ENCODE results near the gene ATP6V1C2. TPM values are rescaled to one million over a fixed set of nuclear protein-coding genes. Genes with fewer than 3 reads are reported as not detected.

Gene ATP6V1C2
- total RNA-seq, 1 donor from 2014 or later: not detected

DNA sequence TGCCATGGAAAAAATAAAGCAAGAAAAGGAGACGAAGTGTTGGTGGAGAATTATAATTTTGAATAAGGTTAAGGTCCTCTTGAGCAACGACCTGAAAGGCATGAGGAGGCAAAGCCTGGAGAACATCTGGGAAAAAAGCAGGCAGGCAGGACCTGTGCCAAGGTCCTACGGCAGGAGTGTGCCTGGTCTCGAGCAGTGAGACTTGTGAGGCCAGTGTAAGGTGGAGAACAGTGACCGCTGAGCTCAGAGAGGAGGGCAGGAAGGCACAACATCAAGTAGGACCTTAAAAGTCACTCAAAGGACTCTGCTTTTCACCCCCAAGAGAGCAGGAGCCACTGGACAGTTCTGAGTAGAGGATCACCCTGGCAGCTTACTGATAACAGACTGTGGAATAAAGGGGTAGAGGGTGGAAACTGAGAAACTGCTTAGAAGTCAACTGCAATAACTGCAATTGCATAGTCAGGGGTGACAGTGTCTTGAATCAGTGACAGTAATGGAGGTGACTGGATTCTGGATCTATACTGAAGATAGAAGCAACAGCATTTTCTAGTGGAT is 35.2 kb upstream of the ATP6V1C2 start:
- Mint-ChIP-seq H3K27ac (ENCODE audit: unreplicated experiment) (no peak overlapping the region), H3K36me3 (ENCODE audit: low read depth) (peaks cover 4% of the 10 kb centered on the region), H3K27me3 (ENCODE audit: low read depth) (no peaks in the 10 kb centered on the region), H3K9me3 (ENCODE audit: low read depth) (no peaks in the 10 kb centered on the region), H3K4me1 (ENCODE audit: low read depth) (peaks cover 7% of the 10 kb centered on the region), H3K4me3 (ENCODE audit: unreplicated experiment) (no peak overlapping the region)
- DNase-seq (ENCODE audit: low spot score): no peak
- TF ChIP-seq, protein P1, sequence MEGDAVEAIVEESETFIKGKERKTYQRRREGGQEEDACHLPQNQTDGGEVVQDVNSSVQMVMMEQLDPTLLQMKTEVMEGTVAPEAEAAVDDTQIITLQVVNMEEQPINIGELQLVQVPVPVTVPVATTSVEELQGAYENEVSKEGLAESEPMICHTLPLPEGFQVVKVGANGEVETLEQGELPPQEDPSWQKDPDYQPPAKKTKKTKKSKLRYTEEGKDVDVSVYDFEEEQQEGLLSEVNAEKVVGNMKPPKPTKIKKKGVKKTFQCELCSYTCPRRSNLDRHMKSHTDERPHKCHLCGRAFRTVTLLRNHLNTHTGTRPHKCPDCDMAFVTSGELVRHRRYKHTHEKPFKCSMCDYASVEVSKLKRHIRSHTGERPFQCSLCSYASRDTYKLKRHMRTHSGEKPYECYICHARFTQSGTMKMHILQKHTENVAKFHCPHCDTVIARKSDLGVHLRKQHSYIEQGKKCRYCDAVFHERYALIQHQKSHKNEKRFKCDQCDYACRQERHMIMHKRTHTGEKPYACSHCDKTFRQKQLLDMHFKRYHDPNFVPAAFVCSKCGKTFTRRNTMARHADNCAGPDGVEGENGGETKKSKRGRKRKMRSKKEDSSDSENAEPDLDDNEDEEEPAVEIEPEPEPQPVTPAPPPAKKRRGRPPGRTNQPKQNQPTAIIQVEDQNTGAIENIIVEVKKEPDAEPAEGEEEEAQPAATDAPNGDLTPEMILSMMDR (IDR thresholded peaks at IDR 0.05): no peak

DNA sequence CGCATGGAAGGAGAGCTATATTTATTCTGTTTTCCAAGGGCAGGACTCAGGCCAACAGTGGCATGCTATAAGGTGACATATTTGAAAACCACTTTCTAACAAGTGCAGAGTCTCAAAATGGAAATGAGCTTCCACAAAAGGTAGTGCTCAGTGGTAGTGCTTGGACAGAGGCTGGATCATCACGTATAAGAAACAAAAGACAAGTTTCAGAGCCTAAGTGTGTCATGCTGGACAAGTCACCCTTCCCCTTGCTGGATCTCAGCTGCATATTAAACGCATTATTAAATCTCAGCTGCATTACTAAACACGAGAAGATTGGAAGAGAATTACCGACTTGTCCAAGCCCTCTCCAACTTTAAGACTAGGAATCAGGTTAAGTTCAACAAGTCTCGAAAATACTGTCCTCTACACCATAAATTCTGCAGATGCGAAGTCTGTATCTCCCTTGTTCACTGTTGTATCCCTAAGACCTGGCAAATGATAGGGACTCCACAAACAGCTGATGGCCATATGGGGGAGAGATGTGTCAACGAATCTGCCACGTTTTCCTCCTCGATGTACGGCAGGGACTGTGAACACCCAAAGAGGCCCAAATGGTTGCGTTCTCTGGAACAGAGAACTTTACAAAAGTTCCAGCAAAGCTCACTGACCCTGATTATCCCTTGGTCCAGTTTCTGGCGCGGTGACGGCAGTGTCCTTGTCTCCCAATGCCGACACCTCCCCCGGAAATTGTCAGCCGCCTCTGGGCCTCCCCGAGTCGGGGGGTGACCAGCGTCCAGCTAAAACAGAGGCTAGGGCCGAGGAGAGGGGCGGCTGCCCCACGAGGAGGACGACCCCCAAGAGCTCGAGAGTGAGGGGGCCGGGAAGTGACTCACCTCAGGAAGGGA is 32.3 kb upstream of the ATP6V1C2 start:
- Mint-ChIP-seq H3K4me1 (ENCODE audit: low read depth) (peaks cover 7% of the 10 kb centered on the region), H3K4me3 (ENCODE audit: unreplicated experiment) (no peak overlapping the region), H3K9me3 (ENCODE audit: low read depth) (no peaks in the 10 kb centered on the region), H3K36me3 (ENCODE audit: low read depth) (peaks cover 3% of the 10 kb centered on the region), H3K27me3 (ENCODE audit: low read depth) (no peaks in the 10 kb centered on the region), H3K27ac (ENCODE audit: unreplicated experiment) (no peak overlapping the region)
- no peak for DNase-seq (ENCODE audit: low spot score)
- TF ChIP-seq, protein P1 (IDR thresholded peaks at IDR 0.05): no peak

DNA sequence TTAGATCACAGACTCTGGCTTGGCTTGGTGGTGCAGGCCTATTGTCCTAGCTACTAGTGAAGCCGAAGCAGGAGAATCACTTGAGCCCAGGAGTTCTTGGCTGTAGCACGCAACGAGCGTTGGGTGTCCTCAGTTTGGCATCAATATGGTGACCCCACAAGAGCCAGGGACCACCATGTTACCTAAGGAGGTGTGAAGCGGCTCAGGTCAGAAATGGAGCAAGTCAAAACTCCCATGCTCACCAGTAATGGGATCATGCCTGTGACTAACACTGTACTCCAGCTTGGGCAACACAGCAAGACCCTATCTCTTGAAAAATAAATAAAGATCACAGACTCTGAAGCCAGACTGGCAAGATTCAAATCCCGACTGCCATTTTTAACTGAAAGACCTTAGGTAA is 29.9 kb upstream of the ATP6V1C2 start:
- DNase-seq (ENCODE audit: low spot score): no peak
- no peak overlapping the region for H3K4me3 Mint-ChIP-seq (ENCODE audit: unreplicated experiment)
- TF ChIP-seq, protein P1 (IDR thresholded peaks at IDR 0.05): no peak
- peak overlapping the region; percentile 4 for H3K27ac Mint-ChIP-seq (ENCODE audit: unreplicated experiment)
- no peaks in the 10 kb centered on the region for H3K27me3 Mint-ChIP-seq (ENCODE audit: low read depth)
- peaks cover 7% of the 10 kb centered on the region for H3K4me1 Mint-ChIP-seq (ENCODE audit: low read depth)
- no peaks in the 10 kb centered on the region for H3K9me3 Mint-ChIP-seq (ENCODE audit: low read depth)
- no peaks in the 10 kb centered on the region for H3K36me3 Mint-ChIP-seq (ENCODE audit: low read depth)

DNA sequence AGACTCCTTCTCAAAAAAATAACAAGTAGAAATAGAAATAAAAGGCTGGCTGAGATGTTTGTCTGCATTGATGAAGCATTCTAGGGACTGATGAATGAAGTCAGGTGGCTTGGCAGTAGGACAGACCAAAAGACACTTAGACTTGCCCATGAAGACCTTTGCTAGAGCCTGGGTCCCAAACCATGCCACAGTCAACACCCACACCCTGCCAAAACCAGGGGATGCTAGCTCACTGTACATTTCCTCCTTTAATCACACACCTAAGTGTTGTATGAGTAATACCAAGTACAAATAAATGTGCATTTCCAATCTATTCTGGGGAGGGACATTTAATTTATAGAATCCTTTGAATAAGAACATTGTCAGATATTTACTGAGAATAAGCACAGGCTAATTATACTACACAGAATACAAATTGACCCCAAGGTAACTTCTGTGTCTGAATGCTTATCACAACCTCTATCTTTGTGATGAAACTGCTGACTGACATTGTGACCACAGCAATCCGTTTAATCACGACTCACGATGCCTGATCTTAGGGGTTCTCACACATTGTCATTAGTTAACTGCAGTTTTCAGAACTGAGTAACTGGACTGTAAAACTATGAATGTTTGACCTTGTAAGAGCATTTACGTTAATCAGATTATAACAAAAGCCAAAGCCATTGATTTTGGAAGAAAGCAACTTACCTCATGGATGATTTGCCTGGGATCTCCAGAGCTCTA is 21.2 kb upstream of the ATP6V1C2 start:
- TF ChIP-seq, protein P1 (IDR thresholded peaks at IDR 0.05): no peak
- Mint-ChIP-seq H3K9me3 (ENCODE audit: low read depth) (no peaks in the 10 kb centered on the region), H3K4me3 (ENCODE audit: unreplicated experiment) (no peak overlapping the region), H3K4me1 (ENCODE audit: low read depth) (no peaks in the 10 kb centered on the region), H3K27ac (ENCODE audit: unreplicated experiment) (no peak overlapping the region), H3K36me3 (ENCODE audit: low read depth) (no peaks in the 10 kb centered on the region), H3K27me3 (ENCODE audit: low read depth) (peaks cover 6% of the 10 kb centered on the region)
- no peak for DNase-seq (ENCODE audit: low spot score)

DNA sequence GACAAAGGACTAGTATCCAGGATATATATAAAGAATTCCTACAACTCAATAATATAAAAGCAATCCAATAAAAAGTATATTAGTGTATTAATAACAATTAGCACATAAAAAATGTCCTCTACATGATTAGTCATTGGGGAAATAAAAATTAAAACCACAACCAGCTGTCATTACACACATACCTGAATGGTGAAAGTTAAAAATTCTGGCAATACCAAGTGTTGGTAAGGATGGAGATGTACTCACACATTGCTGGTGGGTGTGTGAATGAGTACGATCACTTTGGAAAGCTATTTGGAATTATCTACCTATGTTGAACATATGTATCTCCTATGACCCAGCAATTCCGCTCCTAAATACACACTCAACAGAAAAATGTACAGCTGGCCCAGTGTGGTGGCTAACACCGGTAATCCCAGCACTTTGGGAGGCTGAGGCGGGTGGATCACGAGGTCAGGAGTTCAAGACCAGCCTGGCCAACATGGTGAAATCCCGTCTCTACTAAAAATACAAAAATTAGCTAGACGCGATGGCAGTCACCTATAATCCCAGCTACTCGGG is 17.3 kb upstream of the ATP6V1C2 start:
- Mint-ChIP-seq H3K36me3 (ENCODE audit: low read depth) (no peaks in the 10 kb centered on the region), H3K27me3 (ENCODE audit: low read depth) (peaks cover 35% of the 10 kb centered on the region), H3K27ac (ENCODE audit: unreplicated experiment) (no peak overlapping the region), H3K9me3 (ENCODE audit: low read depth) (no peaks in the 10 kb centered on the region), H3K4me3 (ENCODE audit: unreplicated experiment) (no peak overlapping the region), H3K4me1 (ENCODE audit: low read depth) (no peaks in the 10 kb centered on the region)
- no peak for DNase-seq (ENCODE audit: low spot score)
- TF ChIP-seq, protein P1 (IDR thresholded peaks at IDR 0.05): no peak
